ENCODE data around the gene RXRB. TPM values are rescaled to one million over a fixed set of nuclear protein-coding genes. Genes with fewer than 3 reads are reported as not detected.
"Not testable (repeated sequence)": the region's sequence is repeated elsewhere in the genome, so short reads cannot be mapped to it uniquely, and the experiment has no call there.

RXRB gene
- polyA plus RNA-seq: 9.7 TPM

DNA sequence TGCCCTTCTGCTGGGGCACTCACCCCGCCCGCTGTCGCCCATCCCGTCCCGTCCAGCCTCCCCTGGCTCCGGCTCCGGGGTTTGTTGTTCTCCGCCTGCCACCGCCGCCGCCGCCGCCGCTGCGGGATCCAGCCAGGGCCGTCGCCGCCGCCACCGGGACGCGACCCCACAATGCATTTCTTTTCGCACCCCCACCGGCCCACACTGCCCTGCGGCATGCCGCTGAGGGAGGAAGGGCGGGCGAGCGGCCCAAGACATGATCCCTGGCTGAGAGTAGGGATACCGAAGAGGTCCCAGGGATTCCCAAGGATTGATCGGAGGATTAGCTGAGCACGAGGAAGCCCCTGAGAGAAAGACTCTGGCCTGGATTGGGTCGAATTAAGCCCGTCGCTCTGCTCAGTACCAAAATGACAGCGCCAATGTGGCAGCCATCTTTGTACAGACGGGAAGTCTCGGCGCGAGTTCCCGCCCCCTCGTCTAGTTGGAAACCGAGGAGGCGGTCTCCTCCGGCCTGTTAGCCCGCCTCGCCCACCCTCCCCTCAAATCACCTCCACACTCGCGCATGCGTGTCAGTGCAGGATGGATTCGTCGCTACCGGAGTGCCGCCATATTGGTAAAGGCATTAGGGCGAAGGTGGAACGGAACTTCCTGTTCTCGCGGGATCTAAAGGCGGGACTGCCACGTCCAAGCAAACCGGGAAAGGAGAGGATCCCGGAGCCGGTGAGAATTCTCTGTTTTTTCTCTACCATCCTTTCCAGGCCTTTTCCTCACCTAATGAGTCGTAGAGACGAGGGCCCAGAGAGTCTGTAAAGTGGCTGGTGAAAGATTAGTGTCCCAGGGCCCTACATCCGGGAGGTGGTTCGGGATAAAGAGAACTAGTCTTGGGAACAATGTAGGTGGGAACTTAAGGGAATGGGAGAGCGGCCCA is at the start of gene RXRB, which contains the start of gene SLC39A7:
Gene RXRB (minus strand): TSS at position 447 of the 928 bp plus-strand sequence. CDS start 189 bp downstream, at position 258.
Gene SLC39A7 (plus strand): TSS at position 649 of the 928 bp plus-strand sequence. CDS start 379 bp downstream, outside the sequence.
- Mint-ChIP-seq H3K27me3 (no peaks in the 10 kb centered on the region), H3K4me3 (peak within 1 kb of the TSS; percentile 93 to 99 (median 99)), H3K9me3 (no peaks in the 10 kb centered on the region), H3K4me1 (peaks cover 36 to 51% (median 42%) of the 10 kb centered on the region in 3 donors), H3K27ac (peak within 1 kb of the TSS; percentile 97 to 99 (median 98)), H3K36me3 (peaks cover 14% of the 10 kb centered on the region)

DNA sequence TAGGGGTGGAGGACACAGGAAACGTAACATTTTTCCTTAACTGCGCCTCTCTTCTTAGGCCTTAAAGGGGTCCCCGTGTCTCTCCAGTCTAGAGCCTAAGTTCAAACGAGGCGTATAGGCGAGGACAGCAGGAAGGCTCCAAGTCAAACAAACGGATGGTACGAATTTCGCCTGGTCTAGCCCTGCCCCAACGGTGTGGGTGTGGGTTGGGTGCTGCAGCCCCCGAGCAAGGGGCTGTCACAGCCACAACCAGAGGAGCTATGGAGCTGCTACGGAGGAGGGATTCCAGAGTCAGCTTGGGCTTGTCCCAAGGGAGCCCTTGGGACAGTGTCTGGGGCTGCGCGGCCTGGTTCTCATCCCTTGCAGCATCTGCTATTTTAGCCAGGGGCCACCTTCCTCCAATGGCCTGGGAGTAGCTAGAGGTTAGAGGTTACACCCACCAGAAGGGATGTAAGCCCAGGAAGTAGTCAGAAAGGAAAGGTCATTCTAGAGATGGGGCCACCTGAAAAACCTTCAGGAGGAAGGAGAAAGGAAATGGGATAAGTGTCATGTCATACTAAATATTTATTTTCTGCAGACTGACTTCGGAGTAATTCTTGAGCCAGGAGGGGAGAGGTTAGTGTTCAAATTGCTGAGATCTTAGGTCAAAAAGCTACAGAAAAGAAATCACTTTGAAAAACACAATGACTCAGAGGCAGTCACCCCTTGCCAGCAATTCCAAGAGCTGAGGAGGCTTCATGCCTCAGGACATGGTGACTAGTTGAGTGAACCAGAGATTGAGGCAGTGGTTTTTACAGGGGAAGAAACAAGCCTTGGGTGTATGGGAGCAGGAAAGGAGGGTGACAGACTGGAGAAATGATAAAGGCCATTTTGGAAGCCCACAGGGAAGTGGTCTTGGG is 49.5 kb upstream of the RXRB start:
- H3K27ac Mint-ChIP-seq: peak overlapping the region; percentile 94 to 99 (median 98)
- H3K9me3 Mint-ChIP-seq: no peaks in the 10 kb centered on the region
- peaks cover 3% of the 10 kb centered on the region for H3K36me3 Mint-ChIP-seq
- H3K4me3 Mint-ChIP-seq: peak overlapping the region; percentile 87 to 98 (median 93)
- peaks cover 13 to 14% (median 13%) of the 10 kb centered on the region in 3 donors for H3K4me1 Mint-ChIP-seq
- peaks cover 2% of the 10 kb centered on the region for H3K27me3 Mint-ChIP-seq

DNA sequence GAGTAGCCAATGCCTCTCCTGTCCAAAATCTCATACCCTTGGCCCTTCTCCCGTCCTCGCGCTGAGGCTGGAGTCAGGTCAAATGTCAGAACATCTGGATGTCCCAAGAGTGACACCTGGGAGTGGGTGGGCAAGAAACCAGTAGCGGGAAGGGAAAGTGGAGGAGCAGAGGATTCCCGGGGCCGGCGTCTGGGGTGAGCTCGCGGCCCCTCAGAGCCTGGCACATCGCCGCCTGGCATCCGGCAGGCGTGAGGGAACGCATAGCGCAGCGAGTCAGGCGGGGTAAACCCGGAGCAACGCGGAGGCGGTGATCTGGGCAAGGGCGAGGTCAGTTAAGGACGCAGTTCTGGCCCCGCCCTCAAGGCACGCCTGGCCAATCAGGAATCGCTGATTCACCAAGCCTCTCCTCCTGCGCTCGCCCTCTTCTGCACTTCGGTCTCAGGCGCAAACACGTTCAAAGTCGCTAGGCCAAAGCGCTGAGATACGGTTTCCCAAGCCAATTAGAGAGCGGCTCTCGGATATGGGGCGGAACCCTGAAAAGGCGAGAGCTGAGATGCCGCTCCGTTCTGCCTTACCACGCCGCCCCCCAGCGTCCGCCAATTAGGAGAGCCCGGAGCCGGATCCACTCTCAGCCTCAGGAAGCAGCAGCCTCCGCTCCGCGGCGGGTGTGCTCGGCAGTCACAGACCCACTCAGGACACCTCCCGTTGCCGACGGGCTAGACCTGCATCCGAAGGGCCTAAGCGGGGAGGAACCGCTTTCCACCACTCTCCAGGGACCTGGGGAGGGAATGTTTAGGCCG is 48.7 kb upstream of the RXRB start:
- no peaks in the 10 kb centered on the region for H3K9me3 Mint-ChIP-seq
- peaks cover 13 to 14% (median 13%) of the 10 kb centered on the region in 3 donors for H3K4me1 Mint-ChIP-seq
- H3K27ac Mint-ChIP-seq: peak overlapping the region; percentile 94 to 99 (median 98)
- H3K4me3 Mint-ChIP-seq: peak overlapping the region; percentile 87 to 98 (median 94)
- H3K36me3 Mint-ChIP-seq: peaks cover 3% of the 10 kb centered on the region
- peaks cover 2% of the 10 kb centered on the region for H3K27me3 Mint-ChIP-seq

DNA sequence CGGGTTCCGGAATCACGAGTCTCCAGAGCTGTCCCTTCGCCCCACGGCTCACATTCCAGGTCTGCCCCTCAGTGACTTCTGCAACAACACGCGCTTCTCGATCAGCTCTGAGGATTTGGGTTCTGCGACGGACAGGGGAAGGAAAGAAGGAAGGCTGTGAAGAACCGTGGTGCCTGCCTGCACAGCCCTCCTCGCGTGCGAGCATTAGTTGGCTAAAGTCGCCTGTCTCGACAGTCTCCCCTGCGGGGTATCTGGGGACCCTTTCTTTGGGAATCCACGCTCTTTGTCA is 48.1 kb upstream of the RXRB start:
- Mint-ChIP-seq H3K27me3 (peaks cover 3% of the 10 kb centered on the region), H3K27ac (peak overlapping the region; percentile 94 to 99 (median 98)), H3K36me3 (peaks cover 3% of the 10 kb centered on the region), H3K4me3 (peak overlapping the region; percentile 87 to 98 (median 94)), H3K4me1 (peaks cover 13 to 14% (median 13%) of the 10 kb centered on the region in 3 donors), H3K9me3 (no peaks in the 10 kb centered on the region)

DNA sequence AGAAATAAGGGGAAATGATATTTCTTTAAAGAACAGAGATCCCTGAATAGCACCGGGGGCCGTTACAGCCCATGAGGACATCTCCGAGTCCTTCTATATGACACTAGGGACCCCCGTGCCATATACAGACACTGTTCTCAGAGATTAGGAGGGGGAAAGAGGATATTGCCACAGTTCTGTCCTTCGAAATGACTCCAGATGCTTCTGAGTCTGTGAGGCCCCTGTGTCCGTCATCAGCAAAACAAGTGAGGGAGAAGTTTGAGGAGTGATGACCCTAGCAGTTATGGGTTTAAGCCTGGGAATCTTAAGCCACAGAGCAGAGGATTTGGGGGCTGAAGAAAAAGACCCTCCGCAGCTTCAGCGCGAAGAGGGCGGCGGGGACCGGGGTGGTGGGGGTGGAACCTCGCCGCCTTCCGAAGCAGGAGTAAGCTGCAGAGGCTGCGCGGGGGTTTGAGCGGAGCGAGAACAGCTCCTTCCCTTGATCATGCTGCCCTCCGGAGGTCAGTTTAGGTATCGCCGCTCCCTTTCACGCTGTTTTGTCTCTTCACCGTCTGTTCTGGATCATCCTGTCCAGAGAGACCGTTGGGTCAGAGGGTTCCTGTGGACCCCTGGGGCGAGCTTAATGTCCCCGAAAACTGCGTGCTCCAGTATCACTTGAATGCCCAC is 47.6 kb upstream of the RXRB start:
- Mint-ChIP-seq H3K9me3 (no peaks in the 10 kb centered on the region), H3K27ac (peak overlapping the region; percentile 94 to 99 (median 98)), H3K27me3 (peaks cover 6% of the 10 kb centered on the region), H3K4me1 (peaks cover 13 to 14% (median 13%) of the 10 kb centered on the region in 3 donors), H3K4me3 (peak overlapping the region; percentile 87 to 98 (median 94)), H3K36me3 (peaks cover 3% of the 10 kb centered on the region)

DNA sequence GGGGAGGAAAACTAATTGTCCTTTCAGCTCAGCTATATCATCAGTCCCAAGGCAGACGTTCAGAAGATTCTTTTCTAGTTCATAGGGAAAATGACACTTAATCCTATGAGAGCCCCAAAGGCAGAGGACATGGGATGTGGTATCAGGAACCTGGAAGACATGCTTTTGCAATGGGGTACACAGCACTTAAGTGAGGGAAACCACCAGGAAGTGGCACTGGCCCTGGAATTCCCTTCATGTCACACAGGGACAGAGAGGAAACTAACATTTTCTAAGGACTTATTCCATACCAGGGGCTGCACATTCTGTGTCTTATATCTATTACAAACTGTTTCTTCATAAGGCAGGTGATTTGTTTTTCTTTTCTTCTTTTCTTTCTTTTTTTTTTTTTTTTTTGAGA is 43.0 kb upstream of the RXRB start:
- Mint-ChIP-seq H3K4me3 (no peak overlapping the region), H3K4me1 (peaks cover 0 to 5% (median 2%) of the 10 kb centered on the region in 3 donors), H3K36me3 (no peaks in the 10 kb centered on the region), H3K27ac (peak overlapping the region in 1 of 3 donors; percentile 39), H3K27me3 (peaks cover 13% of the 10 kb centered on the region), H3K9me3 (no peaks in the 10 kb centered on the region)

DNA sequence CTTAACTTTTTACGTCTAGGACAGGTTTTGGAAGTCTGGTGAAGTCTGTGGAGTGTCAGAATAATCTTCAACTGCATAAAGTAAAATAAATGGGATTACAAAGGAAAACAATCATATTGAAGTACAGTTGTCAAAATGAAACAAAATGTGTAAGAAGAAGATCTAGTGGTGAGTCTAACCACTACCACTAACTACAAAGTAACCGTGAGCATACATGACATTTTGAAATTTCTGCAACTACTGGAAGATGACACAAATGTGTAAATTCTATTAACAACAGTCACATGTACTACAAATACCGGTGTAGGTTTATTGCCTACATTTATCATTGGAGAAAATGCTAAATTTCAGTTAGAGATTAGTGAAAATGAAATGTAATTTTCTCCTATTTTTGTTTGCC is 41.5 kb upstream of the RXRB start:
- no peak overlapping the region for H3K27ac Mint-ChIP-seq
- H3K36me3 Mint-ChIP-seq: no peaks in the 10 kb centered on the region
- H3K27me3 Mint-ChIP-seq: peaks cover 16% of the 10 kb centered on the region
- H3K9me3 Mint-ChIP-seq: no peaks in the 10 kb centered on the region
- no peak overlapping the region for H3K4me3 Mint-ChIP-seq
- H3K4me1 Mint-ChIP-seq: peaks cover 0 to 3% (median 0%) of the 10 kb centered on the region in 3 donors

DNA sequence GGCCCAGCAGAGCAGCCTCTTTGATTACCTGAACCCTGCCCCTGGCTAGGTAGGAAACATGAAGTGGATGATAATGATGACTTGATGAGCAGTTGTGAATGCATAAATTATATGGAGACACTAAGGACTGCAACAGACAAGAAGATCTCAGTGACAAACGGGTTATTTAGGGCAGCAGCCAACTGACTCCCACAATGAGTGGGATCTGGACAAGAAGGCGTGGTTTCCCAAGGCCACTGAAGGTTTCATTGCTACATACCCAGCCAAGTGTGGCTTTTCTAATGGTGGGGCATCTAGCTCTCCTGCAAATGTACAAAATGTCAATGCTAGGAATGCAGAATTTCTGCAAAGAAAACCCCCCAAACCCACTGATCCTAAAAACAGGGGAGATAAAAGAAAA is 37.3 kb upstream of the RXRB start:
- Mint-ChIP-seq H3K4me3 (no peak overlapping the region), H3K4me1 (peaks cover 0 to 3% (median 0%) of the 10 kb centered on the region in 3 donors), H3K9me3 (no peaks in the 10 kb centered on the region), H3K27me3 (peaks cover 22% of the 10 kb centered on the region), H3K36me3 (peaks cover 2% of the 10 kb centered on the region), H3K27ac (no peak overlapping the region)

DNA sequence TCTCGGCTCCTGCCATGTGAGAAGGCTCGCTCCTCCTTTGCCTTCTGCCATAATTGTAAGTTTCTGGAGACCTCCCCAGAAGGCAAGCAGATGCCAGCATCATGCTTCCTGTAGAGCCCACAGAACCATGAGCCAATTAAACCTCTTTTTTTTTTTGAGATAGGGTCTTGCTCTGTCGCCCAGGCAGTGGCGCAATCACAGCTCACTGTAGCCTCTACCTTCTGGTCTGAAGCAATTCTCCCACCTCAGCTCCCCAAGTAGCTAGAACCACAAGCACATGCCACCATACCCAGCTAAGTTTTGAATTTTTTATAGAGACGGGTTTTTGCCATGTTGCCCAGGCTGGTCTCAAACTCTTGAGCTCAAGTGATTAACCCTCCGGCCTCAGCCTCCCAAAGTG is 36.4 kb upstream of the RXRB start:
- Mint-ChIP-seq H3K27me3 (peaks cover 20% of the 10 kb centered on the region), H3K36me3 (peaks cover 3% of the 10 kb centered on the region), H3K27ac (no peak overlapping the region), H3K4me3 (no peak overlapping the region), H3K4me1 (peaks cover 0 to 1% (median 0%) of the 10 kb centered on the region in 3 donors), H3K9me3 (no peaks in the 10 kb centered on the region)

DNA sequence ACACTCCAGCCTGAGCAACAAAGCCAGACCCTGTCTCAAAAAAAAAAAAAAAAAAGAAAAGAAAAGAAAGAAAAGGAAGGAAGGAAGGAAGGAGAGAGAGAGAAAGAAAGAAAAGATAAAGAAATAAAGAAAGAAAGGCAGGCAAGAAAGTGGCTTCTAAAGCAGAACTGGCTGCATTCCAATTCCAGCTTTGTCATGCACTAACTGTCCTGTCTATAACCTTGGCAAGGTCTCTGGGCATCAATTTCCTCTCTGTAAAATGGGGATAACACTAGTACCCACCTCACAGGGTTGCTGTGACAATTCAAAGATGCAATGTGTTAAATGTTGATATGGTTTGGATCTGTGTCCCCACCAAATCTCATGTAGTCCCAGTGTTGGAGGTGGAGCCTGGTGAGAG is 35.9 kb upstream of the RXRB start:
- no peak overlapping the region for H3K27ac Mint-ChIP-seq
- no peaks in the 10 kb centered on the region for H3K9me3 Mint-ChIP-seq
- H3K4me3 Mint-ChIP-seq: no peak overlapping the region
- H3K27me3 Mint-ChIP-seq: peaks cover 20% of the 10 kb centered on the region
- no peaks in the 10 kb centered on the region for H3K4me1 Mint-ChIP-seq
- H3K36me3 Mint-ChIP-seq: peaks cover 3% of the 10 kb centered on the region

DNA sequence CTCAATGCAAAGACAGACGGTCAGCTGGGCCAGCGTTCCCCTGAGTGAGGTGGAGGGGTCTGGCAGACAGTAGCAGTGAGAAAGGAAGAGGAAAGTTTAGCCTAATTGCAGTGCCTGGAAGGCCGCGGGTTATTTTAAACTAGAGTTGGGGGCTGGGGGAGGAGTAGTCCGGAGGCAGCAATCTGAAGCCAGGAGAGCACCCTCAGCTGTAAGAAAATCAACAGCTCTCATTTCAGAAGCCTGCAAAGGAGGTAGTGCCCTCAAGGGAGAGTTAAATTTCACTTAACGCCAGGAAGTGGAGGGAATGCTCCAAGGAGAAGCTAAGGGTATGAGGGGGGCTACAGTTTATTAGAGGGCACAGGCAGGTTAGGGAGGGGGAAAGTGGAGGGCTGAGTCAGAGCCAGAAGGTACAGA is 34.8 kb upstream of the RXRB start:
- H3K36me3 Mint-ChIP-seq: peaks cover 3% of the 10 kb centered on the region
- no peaks in the 10 kb centered on the region for H3K4me1 Mint-ChIP-seq
- no peak overlapping the region for H3K27ac Mint-ChIP-seq
- no peak overlapping the region for H3K4me3 Mint-ChIP-seq
- peaks cover 20% of the 10 kb centered on the region for H3K27me3 Mint-ChIP-seq
- no peaks in the 10 kb centered on the region for H3K9me3 Mint-ChIP-seq

DNA sequence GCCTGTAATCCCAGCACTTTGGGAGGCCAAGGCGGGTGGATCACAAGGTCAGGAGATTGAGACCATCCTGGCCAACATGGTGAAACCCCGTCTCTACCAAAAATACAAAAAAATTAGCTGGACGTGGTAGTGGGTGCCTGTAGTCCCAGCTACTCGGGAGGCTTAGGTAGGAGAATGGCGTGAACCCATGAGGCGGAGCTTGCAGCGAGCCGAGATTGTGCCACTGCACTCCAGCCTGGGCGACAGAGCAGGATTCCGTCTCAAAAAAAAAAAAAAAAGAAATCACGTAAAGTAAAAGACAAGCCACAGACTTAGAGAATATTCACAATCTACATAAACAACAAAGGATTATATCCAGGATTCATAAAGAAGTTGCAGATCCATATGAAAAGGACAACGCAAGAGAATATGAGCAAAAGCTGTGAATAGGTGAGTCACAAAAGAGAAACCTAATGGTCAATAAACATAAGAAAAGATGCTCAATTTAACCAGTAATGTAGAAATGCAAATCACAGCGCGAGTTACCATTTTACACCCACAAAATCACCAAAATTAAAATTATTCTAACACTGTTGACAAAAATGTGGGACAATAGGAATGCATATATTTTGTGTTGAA is 26.1 kb upstream of the RXRB start:
- H3K4me3 Mint-ChIP-seq, H3K27ac Mint-ChIP-seq, H3K4me1 Mint-ChIP-seq, H3K36me3 Mint-ChIP-seq, H3K9me3 Mint-ChIP-seq: not testable (repeated sequence)
- H3K27me3 Mint-ChIP-seq: peaks cover 13% of the 10 kb centered on the region

DNA sequence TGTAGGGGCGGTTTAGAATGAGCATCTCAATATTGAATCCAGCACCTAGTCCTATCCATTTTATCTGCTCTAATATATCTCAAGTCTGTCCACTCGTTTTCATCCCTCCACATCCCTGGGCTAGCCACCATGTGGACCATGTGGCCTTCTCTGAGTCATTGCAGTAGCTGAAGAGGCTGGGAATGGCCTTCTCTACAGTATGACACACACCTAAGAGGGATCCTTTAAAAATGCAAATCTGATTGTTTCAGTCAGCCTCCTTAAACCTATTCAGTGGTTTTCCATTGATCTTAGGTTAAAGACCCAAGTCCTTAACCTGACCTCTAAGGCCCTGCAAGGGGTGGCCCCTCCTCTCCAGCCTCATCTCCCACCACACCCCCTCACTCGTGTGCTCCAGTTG is 17.2 kb upstream of the RXRB start:
- Mint-ChIP-seq H3K4me1 (peaks cover 4 to 8% (median 6%) of the 10 kb centered on the region in 3 donors), H3K27ac (no peak overlapping the region), H3K27me3 (peaks cover 36% of the 10 kb centered on the region), H3K36me3 (no peaks in the 10 kb centered on the region), H3K4me3 (no peak overlapping the region), H3K9me3 (no peaks in the 10 kb centered on the region)

Data from IgD-negative memory B cell (primary cell).